ENCODE measurements around the gene ASIC4.

DNA sequence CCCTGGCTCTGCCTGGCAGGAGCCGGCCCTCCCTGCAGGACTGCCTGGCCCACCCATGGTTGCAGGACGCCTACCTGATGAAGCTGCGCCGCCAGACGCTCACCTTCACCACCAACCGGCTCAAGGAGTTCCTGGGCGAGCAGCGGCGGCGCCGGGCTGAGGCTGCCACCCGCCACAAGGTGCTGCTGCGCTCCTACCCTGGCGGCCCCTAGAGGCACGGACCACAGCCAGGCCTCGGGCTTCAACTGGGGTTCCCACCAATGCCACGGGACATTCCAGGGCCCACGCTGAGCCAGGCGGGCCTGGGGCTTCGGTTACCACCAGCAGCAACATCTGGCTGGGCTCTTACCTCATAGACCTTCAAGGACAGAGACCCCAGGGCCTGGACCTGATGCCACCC is 21.7 kb upstream of the ASIC4 start:
- TF ChIP-seq SUZ12 (IDR thresholded peaks at IDR 0.05; ENCODE audit: extremely low read depth, insufficient read depth, insufficient read length) (no peak), YY1 (IDR thresholded peaks at IDR 0.05; ENCODE audit: insufficient read depth, insufficient read length) (no peak)

Measured in NT2/D1 (cell line).